K562 (cell line): ENCODE data around the gene AKAP6. TPM values are rescaled to one million over a fixed set of nuclear protein-coding genes. Genes with fewer than 3 reads are reported as not detected.

ENCODE experiments used
- ATAC-seq: fragments of 200-7000 bp; cut with Tn5 transposase; 3 replicates; pipeline ENCODE4 v1.9.1; 2020; ENCODE audit warnings: moderate library complexity
- BruUV-seq: library from RNA; stranded (reverse); fragments of 400-500 nt; replicated peaks from 2 replicates; lab custom pipeline; 2021; lab: Mats Ljungman, UMichigan
- CTCF ChIA-PET: fragments of 300-600 bp; formaldehyde crosslinking; extraction: SDS; loops from one replicate; lab custom pipeline; 2021; ENCODE audit warnings: low intra/inter-chr PET ratio; lab: Yijun Ruan, JAX
- POLR2A ChIA-PET: fragments of 300-600, 350-650 bp; sonication (Branson Sonifier 250); formaldehyde crosslinking; extraction: SDS; loops from one replicate; lab custom pipeline; 2021; ENCODE audit warnings: antibody characterized with exemption, inconsistent platforms; lab: Yijun Ruan, JAX
- DNase-seq, 4 experiments: peaks; one replicate each; pipeline versions ENCODE4 v3.0.0 to v3.0.0-alpha.2; 2011 to 2018; ENCODE audit warnings: low spot score in 3 of 4, mixed read lengths in 3 of 4; ENCODE audit errors: extremely low read depth in 1 of 4
- FAIRE-seq: peaks from 2 replicates; lab custom pipeline; 2011; peaks lifted over from hg19 to GRCh38; lab: Jason Lieb, UNC
- H2AFZ ChIP-seq: 2 replicates; pipeline ENCODE4 v1.6.0; 2011; ENCODE audit warnings: low read depth, low read length, control low read depth, inconsistent platforms
- H3K27ac ChIP-seq: fragments of 200-600 bp; 3 replicates; pipeline ENCODE4 v1.8.0; 2011; ENCODE audit warnings: low read depth, mild to moderate bottlenecking, control low read depth, inconsistent platforms, low read length, moderate library complexity, mixed read lengths; ENCODE audit errors: extremely low read depth
- H3K27me3 ChIP-seq, 2 experiments: fragments of 300-600 bp in 1 of 2; 2 replicates in 1 of 2; 3 replicates in 1 of 2; pipeline versions ENCODE4 v1.6.0 to v1.8.0; 2011; ENCODE audit warnings: inconsistent platforms in 2 of 2, low read length in 2 of 2, mild to moderate bottlenecking in 1 of 2, mixed read lengths in 1 of 2, moderate library complexity in 1 of 2; ENCODE audit not compliant: control insufficient read depth in 2 of 2, insufficient read depth in 2 of 2
- H3K36me3 ChIP-seq: fragments of 300-600 bp; 3 replicates; pipeline ENCODE4 v1.8.0; 2011; ENCODE audit warnings: mild to moderate bottlenecking, low read length, inconsistent platforms; ENCODE audit not compliant: control insufficient read depth, insufficient read depth
- H3K4me1 ChIP-seq, 2 experiments: fragments of 200-600 bp in 1 of 2; replicated peaks in 1 of 2; 2 replicates in 1 of 2; 3 replicates in 1 of 2; pipeline versions ENCODE4 v1.5.1 to v1.8.0; 2011; ENCODE audit warnings: inconsistent platforms in 2 of 2, low read length in 2 of 2, mild to moderate bottlenecking in 1 of 2, mixed read lengths in 1 of 2, moderate library complexity in 1 of 2; ENCODE audit not compliant: control insufficient read depth in 2 of 2, insufficient read depth in 2 of 2
- H3K4me2 ChIP-seq: 2 replicates; pipeline ENCODE4 v1.6.1; 2011; ENCODE audit warnings: low read length, control low read depth, inconsistent platforms, mixed read lengths; ENCODE audit not compliant: insufficient read depth
- H3K4me3 ChIP-seq: fragments of 200-600 bp; sonication (generic), shearing (Covaris generic); 2 replicates; pipeline ENCODE4 v1.5.1; 2016; ENCODE audit warnings: control low read depth, inconsistent platforms
- H3K79me2 ChIP-seq: fragments of 200-600 bp; 3 replicates; pipeline ENCODE4 v1.8.0; 2011; ENCODE audit warnings: low read length, inconsistent platforms; ENCODE audit not compliant: control insufficient read depth, insufficient read depth
- H3K9ac ChIP-seq, 2 experiments: 2 replicates each; pipeline versions ENCODE4 v1.6.0 to v1.6.1; 2011; ENCODE audit warnings: low read depth in 2 of 2, low read length in 2 of 2, control low read depth in 1 of 2, inconsistent platforms in 1 of 2, mild to moderate bottlenecking in 1 of 2, mixed read lengths in 1 of 2; ENCODE audit not compliant: insufficient read depth in 1 of 2
- H3K9me1 ChIP-seq: one replicate; pipeline ENCODE4 v1.6.0; 2011; ENCODE audit warnings: inconsistent platforms, mild to moderate bottlenecking, low read length, moderate library complexity; ENCODE audit not compliant: control insufficient read depth, insufficient read depth
- H3K9me3 ChIP-seq: replicated peaks from 2 replicates; pipeline ENCODE4 v1.5.1; 2011; ENCODE audit warnings: low read depth, low read length, inconsistent platforms; ENCODE audit not compliant: control insufficient read depth, insufficient read depth
- H4K20me1 ChIP-seq: replicated peaks from 2 replicates; pipeline ENCODE4 v1.6.1; 2011; ENCODE audit warnings: low read length, inconsistent platforms, mixed read lengths; ENCODE audit not compliant: control insufficient read depth, insufficient read depth
- ARID3B ChIP-seq: fragments of 250-450 bp; sonication (Bioruptor Pico); IDR thresholded peaks from 2 replicates; pipeline ENCODE4 v1.4.0; 2020; ENCODE audit warnings: borderline replicate concordance
- CREBBP ChIP-seq: IDR thresholded peaks from one replicate; pipeline ENCODE4 v1.6.1; 2012; ENCODE audit warnings: low read depth, mild to moderate bottlenecking, control low read depth, inconsistent platforms, low read length
- DDX20 ChIP-seq: fragments of 450-650 bp; IDR thresholded peaks from 2 replicates; pipeline ENCODE4 v1.6.1; 2016; ENCODE audit warnings: missing genetic modification characterization, low read depth, mild to moderate bottlenecking, missing compliant biosample characterization, moderate library complexity
- PPARD ChIP-seq: fragments of 250-450 bp; sonication (Bioruptor Pico); IDR thresholded peaks from 2 replicates; pipeline ENCODE4 v1.8.0; 2022; ENCODE audit warnings: inconsistent platforms, mild to moderate bottlenecking, moderate library complexity
- in situ Hi-C: fragments of 300-500 bp; cut with MboI; formaldehyde crosslinking; loops from 4 replicates; pipeline ENCODE4 v1.15.0; 2018; ENCODE audit warnings: inconsistent platforms, mixed read lengths
- intact Hi-C: fragments of 100-400 bp; cut with micrococcal nuclease; formaldehyde crosslinking; loops from 2 replicates; pipeline ENCODE4 v1.14.2; 2022
- polyA plus RNA-seq, 8 experiments: library from polyadenylated mRNA; depleted of rRNA in 4 of 8; stranded (reverse) in 5 of 8; unstranded in 3 of 8; fragments of >200 nt; fragmentation: Nextera tagmentation in 2 of 8; fragmentation: Illumina TruSeq in 1 of 8; extraction: Ambion mirVana in 2 of 8; extraction: Trizol in 1 of 8; gene quantifications; 2 replicates each; pipeline versions ENCODE4 v1.2.1 to v1.2.3, GENCODE V29; 2011 to 2014; ENCODE audit warnings: inconsistent platforms in 1 of 8, missing spikeins in 1 of 8
- total RNA-seq, 7 experiments: library from RNA; depleted of rRNA in 6 of 7; stranded (reverse); fragments of >200 nt in 6 of 7; fragmentation: Illumina TruSeq in 2 of 7; extraction: Trizol in 2 of 7; gene quantifications; 2 replicates each; pipeline versions ENCODE4 v1.2.1 to v1.2.3, GENCODE V29; 2011 to 2021; ENCODE audit warnings: low replicate concordance in 1 of 7

The AKAP6 gene
- total and polyA plus RNA-seq, 9 of the 15 experiments (the other 6 are each of a cell fraction or from before 2014, with no cell fraction given): 0.03 to 1.7 (median 0.48) TPM

- TF ChIP-seq ARID3B (CRISPR knock-in tag) (no peak), CREBBP (no peak), DDX20 (no peak), PPARD (CRISPR knock-in tag) (no peak)
- TF ChIP-seq, all 486 proteins: peak for 0
These were observed 491.6 kb downstream of the AKAP6 start for GRCh38 chr14:32820682-32821081.

More at GRCh38 chr14:32820682-32821081, 491.6 kb downstream of the AKAP6 start:
- Histone ChIP-seq H3K9me3 (no peaks in the 10 kb centered on the region), H3K36me3 (no peaks in the 10 kb centered on the region), H3K27ac (no peak overlapping the region), H3K9me1 (no peaks in the 10 kb centered on the region), H3K4me1 (no peaks in the 10 kb centered on the region), H3K79me2 (no peaks in the 10 kb centered on the region), H3K4me3 (no peak overlapping the region), H3K9ac (no peak overlapping the region), H3K27me3 (no peaks in the 10 kb centered on the region), H2AFZ (no peak overlapping the region), H4K20me1 (no peaks in the 10 kb centered on the region), H3K4me2 (no peak overlapping the region)
- CTCF ChIA-PET: no interaction called here
- no peak for FAIRE-seq
- DNase-seq: no peak
- POLR2A ChIA-PET: no interaction called here
- in situ Hi-C loops: no loop called here
- no peak for ATAC-seq
- intact Hi-C loops: no loop called here
- BruUV-seq: no TSS peak
